GM12878 (cell line): ENCODE results near the gene VPS54. TPM values are rescaled to one million over a fixed set of nuclear protein-coding genes. Genes with fewer than 3 reads are reported as not detected.
A peak's percentile ranks its signal among the peaks of the same experiment; 100 is the strongest.

ENCODE experiments used
- BRCA1 ChIP-seq: IDR thresholded peaks from 2 replicates; pipeline ENCODE4 v1.6.1; 2011; ENCODE audit warnings: low read depth, low read length, improper control_type of control experiment
- CEBPB ChIP-seq, 2 experiments: fragments of 150-350 bp in 1 of 2; IDR thresholded peaks; 2 replicates each; pipeline ENCODE4 v1.6.1; 2012 to 2014; ENCODE audit warnings: low read depth in 2 of 2, low read length in 2 of 2, borderline replicate concordance in 1 of 2, inconsistent platforms in 1 of 2
- CREB1 ChIP-seq: IDR thresholded peaks from 2 replicates; pipeline ENCODE4 v1.6.1; 2012; ENCODE audit warnings: low read depth, mild to moderate bottlenecking, inconsistent platforms
- DPF2 ChIP-seq: fragments of 450-650 bp; IDR thresholded peaks from 2 replicates; pipeline ENCODE4 v1.6.1; 2017; ENCODE audit warnings: mild to moderate bottlenecking
- EED ChIP-seq: sonication (generic); IDR thresholded peaks from 2 replicates; pipeline ENCODE4 v1.6.1; 2016; ENCODE audit warnings: antibody characterized with exemption, low read depth
- EGR1 ChIP-seq, 2 experiments: IDR thresholded peaks; 1 replicate in 1 of 2; 2 replicates in 1 of 2; pipeline ENCODE4 v1.6.1; 2011 to 2012; ENCODE audit warnings: low read depth in 2 of 2, low read length in 2 of 2, borderline replicate concordance in 1 of 2, mild to moderate bottlenecking in 1 of 2, moderate library complexity in 1 of 2
- ETV6 ChIP-seq, 2 experiments: fragments of 450-650 bp in 1 of 2; IDR thresholded peaks in 1 of 2; conservative IDR thresholded peaks in 1 of 2; 2 replicates each; pipeline ENCODE4 v1.6.1; 2014; ENCODE audit warnings: antibody characterized with exemption in 1 of 2, borderline replicate concordance in 1 of 2, low read depth in 1 of 2, mild to moderate bottlenecking in 1 of 2, moderate library complexity in 1 of 2
- FOXM1 ChIP-seq: IDR thresholded peaks from 2 replicates; pipeline ENCODE4 v1.6.1; 2012; ENCODE audit warnings: low read depth, mild to moderate bottlenecking, inconsistent platforms, low read length, moderate library complexity
- KAT2A ChIP-seq: conservative IDR thresholded peaks from 2 replicates; pipeline ENCODE4 v1.6.1; 2011; ENCODE audit warnings: low read depth, low read length; ENCODE audit not compliant: control insufficient read depth
- NFIC ChIP-seq: IDR thresholded peaks from 2 replicates; pipeline ENCODE4 v1.6.1; 2012; ENCODE audit warnings: low read depth, mild to moderate bottlenecking, inconsistent platforms, low read length, moderate library complexity
- PAX8 ChIP-seq: fragments of 450-650 bp; IDR thresholded peaks from 2 replicates; pipeline ENCODE4 v1.6.1; 2017; ENCODE audit warnings: mild to moderate bottlenecking, moderate library complexity
- RAD51 ChIP-seq: fragments of 450-650 bp; IDR thresholded peaks from 2 replicates; pipeline ENCODE4 v1.6.1; 2016; ENCODE audit warnings: moderate library complexity, mild to moderate bottlenecking, inconsistent platforms
- RBBP5 ChIP-seq: fragments of 200-600 bp; sonication (generic); conservative IDR thresholded peaks from 2 replicates; pipeline ENCODE4 v1.6.1; 2016
- REST ChIP-seq: IDR thresholded peaks from 2 replicates; pipeline ENCODE4 v1.6.1; 2012; ENCODE audit warnings: mild to moderate bottlenecking, low read depth, low read length
- SPI1 ChIP-seq: IDR thresholded peaks from 2 replicates; pipeline ENCODE4 v1.6.1; 2011; ENCODE audit warnings: low read depth, mild to moderate bottlenecking, low read length, moderate library complexity, borderline replicate concordance; ENCODE audit not compliant: insufficient read depth
- TARDBP ChIP-seq: IDR thresholded peaks from 2 replicates; pipeline ENCODE4 v1.6.1; 2016; ENCODE audit warnings: borderline replicate concordance
- ZNF24 ChIP-seq: fragments of 450-650 bp; IDR thresholded peaks from 2 replicates; pipeline ENCODE4 v1.6.1; 2017; ENCODE audit warnings: antibody characterized with exemption, mild to moderate bottlenecking
- polyA plus RNA-seq, 11 experiments: library from polyadenylated mRNA; depleted of rRNA in 4 of 11; unstranded in 6 of 11; stranded (reverse) in 5 of 11; fragments of >200 nt; fragmentation: Nextera tagmentation in 4 of 11; fragmentation: Illumina TruSeq in 1 of 11; extraction: Ambion mirVana in 4 of 11; extraction: Trizol in 1 of 11; gene quantifications; 1 replicate in 1 of 11; 2 replicates in 10 of 11; pipeline versions ENCODE4 v1.2.1 to v1.2.3, GENCODE V29; 2011 to 2016; ENCODE audit warnings: inconsistent platforms in 2 of 11, missing spikeins in 2 of 11, low read depth in 1 of 11
- total RNA-seq, 4 experiments: library from RNA; depleted of rRNA in 3 of 4; stranded (reverse); fragments of >200 nt in 3 of 4; fragmentation: Illumina TruSeq in 1 of 4; extraction: Trizol in 1 of 4; gene quantifications; 2 replicates each; pipeline versions ENCODE4 v1.2.1 to v1.2.3, GENCODE V29; 2013 to 2021
- TF ChIP-seq, protein P1 (sequence below): fragments of 450-650 bp; IDR thresholded peaks from 2 replicates; pipeline ENCODE4 v1.6.1; 2018; ENCODE audit warnings: mild to moderate bottlenecking, low read depth, moderate library complexity; ENCODE audit not compliant: partially characterized antibody
- TF ChIP-seq, protein P2 (sequence below): IDR thresholded peaks from 2 replicates; pipeline ENCODE4 v1.6.1; 2011; ENCODE audit warnings: mild to moderate bottlenecking, low read depth, low read length, moderate library complexity; ENCODE audit not compliant: insufficient replicate concordance
- TF ChIP-seq, protein P3 (sequence below): fragments of 450-650 bp; IDR thresholded peaks from 2 replicates; pipeline ENCODE4 v1.6.1; 2014; ENCODE audit warnings: mild to moderate bottlenecking

The VPS54 gene
- total and polyA plus RNA-seq, 10 of the 15 experiments (the other 5 are each of a cell fraction or from before 2014, with no cell fraction given) = 1.6 to 16.2 (median 9.3) TPM

GRCh38 chr2:64054161-64054915 is 35.1 kb upstream of the VPS54 start (continued):
- TF ChIP-seq RBBP5 (no peak), REST (no peak), NFIC (no peak), ZNF24 (no peak), TARDBP (no peak), ETV6 (conservative IDR thresholded peaks at IDR 0.05 in 1 of 2, IDR thresholded peaks at IDR 0.05 in 1 of 2; ENCODE audit: borderline replicate concordance in 1 of 2, low read depth in 1 of 2) (no peak), FOXM1 (peak; percentile 2; the same call in 1 of the 2 replicates), DPF2 (no peak), PAX8 (no peak), EED (0 out of 2 replicates have a peak, but pooled peaks have one; percentile 34), KAT2A (no peak), CEBPB (IDR thresholded peaks at IDR 0.05; ENCODE audit: borderline replicate concordance in 1 of 2, low read depth in 2 of 2, low read length in 2 of 2) (no peak), EGR1 (IDR thresholded peaks at IDR 0.05; ENCODE audit: borderline replicate concordance in 1 of 2, low read depth in 2 of 2, low read length in 2 of 2) (no peak), RAD51 (no peak), CREB1 (no peak), BRCA1 (no peak), SPI1 (no peak; the same call in 1 of the 2 replicates)
- TF ChIP-seq, protein P1, sequence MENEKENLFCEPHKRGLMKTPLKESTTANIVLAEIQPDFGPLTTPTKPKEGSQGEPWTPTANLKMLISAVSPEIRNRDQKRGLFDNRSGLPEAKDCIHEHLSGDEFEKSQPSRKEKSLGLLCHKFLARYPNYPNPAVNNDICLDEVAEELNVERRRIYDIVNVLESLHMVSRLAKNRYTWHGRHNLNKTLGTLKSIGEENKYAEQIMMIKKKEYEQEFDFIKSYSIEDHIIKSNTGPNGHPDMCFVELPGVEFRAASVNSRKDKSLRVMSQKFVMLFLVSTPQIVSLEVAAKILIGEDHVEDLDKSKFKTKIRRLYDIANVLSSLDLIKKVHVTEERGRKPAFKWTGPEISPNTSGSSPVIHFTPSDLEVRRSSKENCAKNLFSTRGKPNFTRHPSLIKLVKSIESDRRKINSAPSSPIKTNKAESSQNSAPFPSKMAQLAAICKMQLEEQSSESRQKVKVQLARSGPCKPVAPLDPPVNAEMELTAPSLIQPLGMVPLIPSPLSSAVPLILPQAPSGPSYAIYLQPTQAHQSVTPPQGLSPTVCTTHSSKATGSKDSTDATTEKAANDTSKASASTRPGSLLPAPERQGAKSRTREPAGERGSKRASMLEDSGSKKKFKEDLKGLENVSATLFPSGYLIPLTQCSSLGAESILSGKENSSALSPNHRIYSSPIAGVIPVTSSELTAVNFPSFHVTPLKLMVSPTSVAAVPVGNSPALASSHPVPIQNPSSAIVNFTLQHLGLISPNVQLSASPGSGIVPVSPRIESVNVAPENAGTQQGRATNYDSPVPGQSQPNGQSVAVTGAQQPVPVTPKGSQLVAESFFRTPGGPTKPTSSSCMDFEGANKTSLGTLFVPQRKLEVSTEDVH = no peak
- TF ChIP-seq, protein P2, sequence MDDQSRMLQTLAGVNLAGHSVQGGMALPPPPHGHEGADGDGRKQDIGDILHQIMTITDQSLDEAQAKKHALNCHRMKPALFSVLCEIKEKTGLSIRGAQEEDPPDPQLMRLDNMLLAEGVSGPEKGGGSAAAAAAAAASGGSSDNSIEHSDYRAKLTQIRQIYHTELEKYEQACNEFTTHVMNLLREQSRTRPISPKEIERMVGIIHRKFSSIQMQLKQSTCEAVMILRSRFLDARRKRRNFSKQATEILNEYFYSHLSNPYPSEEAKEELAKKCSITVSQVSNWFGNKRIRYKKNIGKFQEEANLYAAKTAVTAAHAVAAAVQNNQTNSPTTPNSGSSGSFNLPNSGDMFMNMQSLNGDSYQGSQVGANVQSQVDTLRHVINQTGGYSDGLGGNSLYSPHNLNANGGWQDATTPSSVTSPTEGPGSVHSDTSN = no peak
- TF ChIP-seq, protein P3, sequence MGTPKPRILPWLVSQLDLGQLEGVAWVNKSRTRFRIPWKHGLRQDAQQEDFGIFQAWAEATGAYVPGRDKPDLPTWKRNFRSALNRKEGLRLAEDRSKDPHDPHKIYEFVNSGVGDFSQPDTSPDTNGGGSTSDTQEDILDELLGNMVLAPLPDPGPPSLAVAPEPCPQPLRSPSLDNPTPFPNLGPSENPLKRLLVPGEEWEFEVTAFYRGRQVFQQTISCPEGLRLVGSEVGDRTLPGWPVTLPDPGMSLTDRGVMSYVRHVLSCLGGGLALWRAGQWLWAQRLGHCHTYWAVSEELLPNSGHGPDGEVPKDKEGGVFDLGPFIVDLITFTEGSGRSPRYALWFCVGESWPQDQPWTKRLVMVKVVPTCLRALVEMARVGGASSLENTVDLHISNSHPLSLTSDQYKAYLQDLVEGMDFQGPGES = no peak
